Kidney (tissue), 14 donors: ENCODE measurements around the gene RNF215. TPM values are rescaled to one million over a fixed set of nuclear protein-coding genes. Genes with fewer than 3 reads are reported as not detected.

Experiments used
- DNase-seq, 5 donors: peaks; one replicate each; pipeline ENCODE4 v3.0.0-alpha.2; 2013 to 2020
- FAIRE-seq: peaks from 2 replicates; lab custom pipeline; 2012; peaks lifted over from hg19 to GRCh38; lab: Jason Lieb, UNC
- H3K27ac ChIP-seq, 2 donors: one replicate each; pipeline ENCODE4 v1.7.0; 2013; ENCODE audit warnings: low read depth in 2 of 2, low read length in 2 of 2, inconsistent platforms in 1 of 2
- H3K27me3 ChIP-seq: one replicate; pipeline ENCODE4 v1.7.1; 2013; ENCODE audit warnings: low read length, inconsistent platforms; ENCODE audit not compliant: control insufficient read depth, insufficient read depth
- H3K36me3 ChIP-seq, 3 donors: one replicate each; pipeline versions ENCODE4 v1.7.0 to v1.7.1; 2013; ENCODE audit warnings: low read length in 3 of 3, control low read depth in 1 of 3, inconsistent platforms in 1 of 3; ENCODE audit not compliant: insufficient read depth in 3 of 3, control insufficient read depth in 2 of 3
- H3K4me1 ChIP-seq, 3 donors: one replicate each; pipeline versions ENCODE4 v1.7.0 to v1.7.1; 2013; ENCODE audit warnings: low read length in 3 of 3, inconsistent platforms in 1 of 3, low read depth in 1 of 3; ENCODE audit not compliant: control insufficient read depth in 2 of 3, insufficient read depth in 2 of 3
- H3K4me3 ChIP-seq, 3 donors: one replicate each; pipeline versions ENCODE4 v1.7.0 to v1.8.1; 2013; ENCODE audit warnings: low read length in 3 of 3, control low read depth in 1 of 3, inconsistent platforms in 1 of 3
- H3K9ac ChIP-seq, 3 donors: one replicate each; pipeline versions ENCODE4 v1.7.0 to v1.7.1; 2013; ENCODE audit warnings: low read length in 3 of 3, control low read depth in 1 of 3, inconsistent platforms in 1 of 3
- H3K9me3 ChIP-seq, 3 donors: one replicate each; pipeline versions ENCODE4 v1.7.0 to v1.7.1; 2013; ENCODE audit warnings: low read length in 3 of 3, control low read depth in 1 of 3, inconsistent platforms in 1 of 3; ENCODE audit not compliant: control insufficient read depth in 2 of 3, insufficient read depth in 1 of 3
- intact Hi-C: fragments of 100-400 bp; cut with DNase I; formaldehyde crosslinking; loops from one replicate; pipeline ENCODE4 v1.11.1; 2022
- polyA plus RNA-seq: library from polyadenylated mRNA; stranded (reverse); fragments of 350-450 nt; fragmentation: Illumina TruSeq; extraction: RNeasy Lipid Tissue Mini Kit (QIAGEN cat#74804); gene quantifications from one replicate; pipeline ENCODE4 v1.2.3, GENCODE V29; 2014; ENCODE audit warnings: low read depth, low replicate concordance; ENCODE audit not compliant: insufficient read depth
- total RNA-seq: library from RNA; stranded (reverse); fragmentation: NEBNext Ultra II Directional; extraction: Animal tissue kit (Norgen Biotek cat#: 25700); gene quantifications from one replicate; pipeline ENCODE4 v1.2.1, GENCODE V29; 2021
- TF ChIP-seq, protein P1 (sequence below): IDR thresholded peaks from 3 replicates; pipeline ENCODE4 v1.5.1; 2012; ENCODE audit warnings: mild to moderate bottlenecking, moderate library complexity, borderline replicate concordance; ENCODE audit not compliant: insufficient read depth; ENCODE audit errors: extremely low read depth
- donor health status: control.
- donor health status: control.
- donor health status: control.
- donor health status: control.
- donor health status: control.
- donor health status: DM: yes; HTN: yes; CAD: no.
- donor health status: Normal renal cell carcinoma (clear cell type).

Gene RNF215
- total and polyA plus RNA-seq, 2 donors from 2014 or later = 15.9 to 19.7 TPM

DNA sequence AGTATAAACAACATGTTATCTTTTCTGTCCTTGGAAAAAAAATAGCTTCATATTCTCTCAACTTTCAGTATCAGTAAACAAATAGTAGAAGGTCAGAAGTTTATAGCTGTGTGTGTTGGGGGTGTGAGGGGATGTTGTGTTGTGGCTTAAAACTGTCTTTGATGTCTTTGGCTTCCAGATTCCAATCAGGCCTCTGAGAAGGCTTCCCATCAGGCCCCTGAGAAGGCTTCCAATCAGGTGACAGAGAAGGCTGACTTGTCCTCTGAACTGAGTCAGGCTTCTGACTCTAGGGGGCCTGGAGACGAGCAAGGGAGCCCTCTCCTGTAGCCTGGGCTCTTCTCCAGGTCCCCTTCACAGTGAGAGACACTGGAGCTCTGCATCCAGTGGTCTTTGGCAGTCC lies 47.6 kb upstream of the RNF215 start:
- Histone ChIP-seq H3K36me3 (no peaks in the 10 kb centered on the region), H3K9me3 (no peaks in the 10 kb centered on the region), H3K4me3 (no peak overlapping the region), H3K4me1 (peaks cover 0 to 3% (median 0%) of the 10 kb centered on the region in 3 donors), H3K27me3 (no peaks in the 10 kb centered on the region), H3K9ac (no peak overlapping the region), H3K27ac (no peak overlapping the region)
- no peak for FAIRE-seq
- intact Hi-C loops = no loop called here
- DNase-seq = peak in 1 of 5 donors; percentile 25
- TF ChIP-seq, protein P1, sequence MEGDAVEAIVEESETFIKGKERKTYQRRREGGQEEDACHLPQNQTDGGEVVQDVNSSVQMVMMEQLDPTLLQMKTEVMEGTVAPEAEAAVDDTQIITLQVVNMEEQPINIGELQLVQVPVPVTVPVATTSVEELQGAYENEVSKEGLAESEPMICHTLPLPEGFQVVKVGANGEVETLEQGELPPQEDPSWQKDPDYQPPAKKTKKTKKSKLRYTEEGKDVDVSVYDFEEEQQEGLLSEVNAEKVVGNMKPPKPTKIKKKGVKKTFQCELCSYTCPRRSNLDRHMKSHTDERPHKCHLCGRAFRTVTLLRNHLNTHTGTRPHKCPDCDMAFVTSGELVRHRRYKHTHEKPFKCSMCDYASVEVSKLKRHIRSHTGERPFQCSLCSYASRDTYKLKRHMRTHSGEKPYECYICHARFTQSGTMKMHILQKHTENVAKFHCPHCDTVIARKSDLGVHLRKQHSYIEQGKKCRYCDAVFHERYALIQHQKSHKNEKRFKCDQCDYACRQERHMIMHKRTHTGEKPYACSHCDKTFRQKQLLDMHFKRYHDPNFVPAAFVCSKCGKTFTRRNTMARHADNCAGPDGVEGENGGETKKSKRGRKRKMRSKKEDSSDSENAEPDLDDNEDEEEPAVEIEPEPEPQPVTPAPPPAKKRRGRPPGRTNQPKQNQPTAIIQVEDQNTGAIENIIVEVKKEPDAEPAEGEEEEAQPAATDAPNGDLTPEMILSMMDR = no peak

DNA sequence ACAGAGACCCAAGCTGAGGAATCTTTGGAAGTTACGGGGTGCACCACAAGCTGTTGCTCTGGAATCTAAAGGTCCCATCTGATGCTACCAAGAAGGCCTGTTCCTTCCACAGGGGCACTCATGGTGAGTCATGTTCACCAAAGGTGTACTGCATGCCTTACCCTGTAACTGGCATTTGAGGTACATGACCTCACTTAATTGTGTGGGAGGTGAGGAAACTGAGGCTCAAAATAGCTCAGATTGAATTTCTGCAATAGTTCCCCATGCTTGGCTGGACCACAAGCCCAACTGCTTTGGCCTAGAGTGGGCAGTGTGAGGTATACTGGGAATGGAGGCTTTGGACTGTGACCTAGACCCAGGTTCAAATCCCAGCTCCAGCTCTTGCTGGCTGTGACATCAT lies 46.6 kb upstream of the RNF215 start:
- no peak overlapping the region for H3K4me3 ChIP-seq
- no peaks in the 10 kb centered on the region for H3K9me3 ChIP-seq
- intact Hi-C loops = no loop called here
- FAIRE-seq (no peak), DNase-seq (no peak)
- no peaks in the 10 kb centered on the region for H3K36me3 ChIP-seq
- H3K27me3 ChIP-seq = no peaks in the 10 kb centered on the region
- peaks cover 0 to 3% (median 0%) of the 10 kb centered on the region in 3 donors for H3K4me1 ChIP-seq
- no peak overlapping the region for H3K27ac ChIP-seq
- H3K9ac ChIP-seq = no peak overlapping the region
- TF ChIP-seq, protein P1 = no peak

DNA sequence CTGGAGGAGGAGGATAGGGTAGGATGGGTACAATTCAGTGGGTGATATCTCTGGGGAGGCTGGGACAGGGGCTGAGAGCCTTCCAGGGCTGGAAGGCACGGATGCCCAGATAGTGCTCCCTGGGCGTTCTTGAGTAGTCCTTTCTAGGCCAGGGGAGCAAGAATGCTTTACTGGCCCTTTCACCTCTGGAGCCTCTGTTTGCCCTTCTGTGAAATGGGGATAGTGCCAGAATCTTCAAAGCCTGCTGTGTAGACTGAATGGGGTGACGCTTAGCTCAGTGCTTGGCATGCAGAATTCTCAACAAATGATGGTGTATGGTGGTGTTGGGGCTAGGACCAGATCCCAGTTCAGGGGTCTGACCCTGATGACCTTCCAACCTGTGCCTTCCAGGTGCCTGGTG lies 46.0 kb upstream of the RNF215 start:
- no peak overlapping the region for H3K9ac ChIP-seq
- H3K36me3 ChIP-seq = no peaks in the 10 kb centered on the region
- no peak for FAIRE-seq
- no peaks in the 10 kb centered on the region for H3K9me3 ChIP-seq
- peaks cover 0 to 3% (median 0%) of the 10 kb centered on the region in 3 donors for H3K4me1 ChIP-seq
- TF ChIP-seq, protein P1 = no peak
- no peaks in the 10 kb centered on the region for H3K27me3 ChIP-seq
- no peak overlapping the region for H3K27ac ChIP-seq
- DNase-seq = no peak
- H3K4me3 ChIP-seq = no peak overlapping the region
- intact Hi-C loops = no loop called here

DNA sequence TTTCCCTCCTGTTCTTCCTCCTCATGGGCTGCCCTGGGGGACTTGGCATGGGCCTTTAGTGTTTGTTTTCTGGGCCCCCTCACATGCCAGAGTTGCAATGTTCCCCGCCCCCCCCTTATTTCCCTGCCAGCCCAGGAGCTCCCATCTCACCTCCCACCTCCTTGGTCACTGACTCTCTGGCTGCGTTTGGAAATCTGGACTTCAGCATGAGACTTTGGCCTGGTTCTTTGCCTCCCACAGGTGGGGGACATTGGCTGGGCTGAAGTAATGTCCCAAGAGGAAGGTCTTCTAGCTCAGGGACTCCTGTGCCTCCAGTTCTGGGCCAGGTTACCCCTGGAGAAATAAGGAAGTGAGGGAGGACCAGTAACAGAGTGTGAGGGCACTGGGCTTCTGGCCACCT lies 45.3 kb upstream of the RNF215 start:
- no peaks in the 10 kb centered on the region for H3K9me3 ChIP-seq
- TF ChIP-seq, protein P1 = no peak
- H3K9ac ChIP-seq = no peak overlapping the region
- H3K27me3 ChIP-seq = no peaks in the 10 kb centered on the region
- no peak overlapping the region for H3K27ac ChIP-seq
- H3K4me3 ChIP-seq = no peak overlapping the region
- DNase-seq (peak in 2 of 5 donors; percentile 13 to 18), FAIRE-seq (no peak)
- peaks cover 0 to 3% (median 0%) of the 10 kb centered on the region in 3 donors for H3K4me1 ChIP-seq
- intact Hi-C loops = no loop called here
- no peaks in the 10 kb centered on the region for H3K36me3 ChIP-seq
